Hippocampal formation (tissue), 2 donors: ENCODE results near the gene HOXA3.

Source experiments
- DNase-seq, 2 donors: peaks; one replicate each; lab custom pipeline; 2025; lab: John Stamatoyannopoulos, UW

The HOXA3 gene

DNA sequence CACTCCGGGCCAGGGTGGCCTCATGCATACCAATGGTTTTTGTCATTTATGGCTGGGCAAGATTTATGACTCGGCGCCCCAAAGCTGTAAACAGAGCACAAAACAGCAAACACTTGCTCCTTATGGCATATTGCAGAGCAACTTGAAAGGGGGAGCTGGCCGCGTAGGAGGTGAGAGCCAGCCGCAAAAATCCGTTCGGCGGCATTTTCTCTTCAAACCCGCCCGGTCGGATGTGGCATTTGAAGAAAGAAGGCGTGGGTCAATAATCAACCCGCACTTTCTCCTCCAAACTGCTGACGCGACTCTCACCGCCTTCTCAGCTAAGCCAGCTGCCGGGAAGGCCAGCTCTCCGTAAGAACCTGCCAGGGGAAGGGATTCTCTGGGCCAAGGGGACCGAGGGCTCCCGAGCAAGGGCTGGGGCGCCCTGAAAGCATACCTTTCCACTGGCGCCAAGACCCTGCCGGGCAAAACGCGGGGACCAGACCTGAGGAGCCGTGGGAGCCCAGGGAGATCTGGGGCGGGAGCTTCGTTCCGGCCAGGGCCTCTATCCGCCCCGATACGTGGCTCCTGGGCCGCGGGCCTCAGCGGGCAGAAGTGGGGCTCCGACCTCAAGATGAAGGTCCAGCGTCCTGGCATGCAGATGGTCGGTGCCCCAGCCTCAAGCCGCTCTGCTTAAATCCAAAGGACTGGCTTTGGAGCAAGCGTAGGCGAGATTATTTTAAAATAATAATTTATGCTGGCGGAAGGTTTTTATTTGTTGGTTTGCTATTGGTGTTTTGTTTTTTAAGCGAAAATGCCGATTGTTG is 37.0 kb downstream of the HOXA3 start:
- no peak for DNase-seq

DNA sequence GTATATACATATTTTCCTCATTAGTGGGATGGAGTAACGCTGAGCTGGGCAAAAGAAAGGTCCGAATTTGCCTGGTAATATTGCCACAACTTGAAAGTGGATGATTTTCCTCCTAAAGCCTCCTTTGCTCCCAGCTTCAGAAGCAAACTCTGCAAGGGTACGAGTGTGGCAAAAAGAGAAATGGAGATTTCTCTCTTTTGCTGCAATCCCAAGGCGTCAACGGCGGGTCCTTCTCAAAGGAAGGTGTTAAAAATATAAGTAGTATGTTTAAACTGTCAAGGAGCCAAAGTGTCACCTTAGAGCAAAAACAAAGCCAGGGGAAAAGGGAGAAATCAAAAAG is 37.5 kb downstream of the HOXA3 start:
- no peak for DNase-seq

DNA sequence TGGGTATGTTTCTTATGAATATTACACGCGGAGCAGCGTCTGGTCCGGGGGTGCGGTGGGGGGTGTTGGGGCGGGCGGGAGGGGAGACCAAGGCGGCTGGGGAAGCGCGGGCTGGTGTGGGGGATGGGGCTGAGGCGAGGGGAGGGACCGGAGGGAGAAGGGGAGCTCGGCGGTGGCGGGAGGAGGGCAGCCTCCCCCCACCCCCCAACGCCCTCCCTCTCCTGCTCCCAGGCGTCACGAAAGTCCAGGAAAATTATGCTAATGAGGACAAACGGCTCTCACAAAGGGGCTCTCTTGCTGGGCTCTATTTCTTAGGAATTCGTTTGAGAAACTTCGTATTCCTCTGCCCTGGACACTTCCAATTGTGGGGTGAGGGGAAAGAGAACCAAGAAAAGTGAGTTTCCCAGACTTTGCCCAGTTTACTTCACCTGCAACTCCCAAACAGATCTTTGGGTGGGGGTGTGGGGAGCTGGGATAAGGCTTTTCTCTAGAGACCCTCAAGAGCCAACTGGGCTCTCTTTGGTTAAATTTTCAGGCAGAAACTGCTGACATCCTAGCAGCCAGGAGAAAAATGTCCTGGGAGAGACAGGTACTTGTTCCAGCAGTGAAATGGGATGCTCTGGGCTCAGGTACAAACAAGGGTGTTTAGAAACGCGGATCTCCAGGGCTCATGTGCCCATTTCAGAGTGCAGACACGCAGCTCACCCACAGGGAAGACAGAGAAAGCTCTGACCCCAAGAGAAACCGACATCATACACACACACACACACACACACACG is 38.2 kb downstream of the HOXA3 start:
- no peak for DNase-seq

- DNase-seq = no peak
Measured at GRCh38 chr7:27112955-27113949, 39.1 kb downstream of the HOXA3 start.

DNA sequence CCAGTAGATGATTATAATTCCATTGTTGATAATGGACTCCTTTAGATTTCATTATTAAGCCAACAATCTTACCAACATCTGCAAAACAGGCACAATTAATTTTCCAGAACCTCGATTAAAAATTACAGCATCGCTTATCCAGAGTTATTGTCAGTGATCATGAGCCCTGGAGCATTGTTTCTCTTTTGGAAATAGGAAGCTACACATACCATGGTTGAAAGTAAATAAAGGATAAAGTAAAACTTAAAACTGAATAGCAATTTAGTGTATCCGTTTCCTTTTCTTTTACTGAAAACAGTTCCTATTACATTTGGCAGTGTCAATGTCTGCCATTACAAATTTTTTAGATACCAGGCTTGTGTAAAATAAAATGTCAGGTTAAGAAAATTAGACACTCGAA is 40.0 kb downstream of the HOXA3 start:
- no peak for DNase-seq

DNA sequence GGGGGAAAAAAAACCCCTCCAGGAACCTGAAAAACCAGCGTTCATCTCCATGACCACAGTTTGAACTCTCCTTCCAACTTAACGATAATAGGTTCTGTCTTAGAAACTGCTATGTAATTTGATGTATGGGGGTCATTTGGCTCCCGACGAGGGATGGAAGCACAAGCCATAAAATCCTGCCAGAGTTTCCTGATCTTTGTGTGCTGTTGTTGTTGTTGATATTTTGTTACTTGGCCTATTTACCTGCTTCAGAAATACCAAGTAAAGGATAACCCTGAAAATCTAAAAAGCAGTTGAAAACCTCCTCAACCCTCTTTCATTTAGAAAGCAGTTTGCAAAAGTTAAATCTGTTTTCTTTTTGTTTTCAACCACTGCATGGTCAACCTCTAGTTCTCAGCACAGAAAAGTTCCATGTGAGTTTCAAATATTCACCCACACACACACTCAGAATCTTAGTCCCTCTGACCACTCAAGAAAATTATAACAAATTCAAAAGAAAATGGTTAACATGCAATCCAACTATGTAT is 40.6 kb downstream of the HOXA3 start:
- no peak for DNase-seq

DNA sequence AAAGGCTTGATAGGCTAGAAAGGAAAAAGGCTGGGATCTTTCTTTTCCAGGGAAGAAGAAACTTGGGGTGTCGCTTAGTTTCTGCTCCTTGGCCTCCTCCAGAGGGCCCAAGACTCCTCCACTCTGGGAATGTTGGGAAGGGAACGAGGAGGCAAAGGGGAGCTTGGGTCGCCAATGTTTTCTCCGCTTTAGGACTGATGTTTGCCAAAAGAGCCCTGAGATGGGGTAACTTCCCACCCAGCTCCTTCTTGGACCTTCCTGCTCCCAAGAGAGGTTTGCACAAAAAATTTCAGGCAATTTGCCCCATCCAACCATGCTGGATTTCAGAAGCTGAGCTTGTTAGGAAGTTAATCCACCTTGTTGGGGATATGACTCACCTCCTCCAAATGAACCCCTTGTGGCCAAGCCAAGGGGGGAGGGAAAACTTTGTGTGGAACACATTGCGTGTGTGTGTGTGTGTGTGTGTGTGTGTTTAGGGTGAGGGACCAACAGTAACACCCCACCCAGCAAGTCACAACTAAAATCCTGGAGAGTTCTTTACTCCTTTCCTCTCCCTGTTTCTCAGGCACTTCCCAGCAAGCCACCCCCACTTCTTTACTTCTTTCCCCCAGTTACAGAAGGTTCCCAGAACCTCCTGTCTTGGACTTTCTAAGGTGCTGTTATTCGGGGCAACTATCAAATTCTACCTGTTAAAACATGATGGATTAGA is 41.2 kb downstream of the HOXA3 start:
- no peak for DNase-seq

DNA sequence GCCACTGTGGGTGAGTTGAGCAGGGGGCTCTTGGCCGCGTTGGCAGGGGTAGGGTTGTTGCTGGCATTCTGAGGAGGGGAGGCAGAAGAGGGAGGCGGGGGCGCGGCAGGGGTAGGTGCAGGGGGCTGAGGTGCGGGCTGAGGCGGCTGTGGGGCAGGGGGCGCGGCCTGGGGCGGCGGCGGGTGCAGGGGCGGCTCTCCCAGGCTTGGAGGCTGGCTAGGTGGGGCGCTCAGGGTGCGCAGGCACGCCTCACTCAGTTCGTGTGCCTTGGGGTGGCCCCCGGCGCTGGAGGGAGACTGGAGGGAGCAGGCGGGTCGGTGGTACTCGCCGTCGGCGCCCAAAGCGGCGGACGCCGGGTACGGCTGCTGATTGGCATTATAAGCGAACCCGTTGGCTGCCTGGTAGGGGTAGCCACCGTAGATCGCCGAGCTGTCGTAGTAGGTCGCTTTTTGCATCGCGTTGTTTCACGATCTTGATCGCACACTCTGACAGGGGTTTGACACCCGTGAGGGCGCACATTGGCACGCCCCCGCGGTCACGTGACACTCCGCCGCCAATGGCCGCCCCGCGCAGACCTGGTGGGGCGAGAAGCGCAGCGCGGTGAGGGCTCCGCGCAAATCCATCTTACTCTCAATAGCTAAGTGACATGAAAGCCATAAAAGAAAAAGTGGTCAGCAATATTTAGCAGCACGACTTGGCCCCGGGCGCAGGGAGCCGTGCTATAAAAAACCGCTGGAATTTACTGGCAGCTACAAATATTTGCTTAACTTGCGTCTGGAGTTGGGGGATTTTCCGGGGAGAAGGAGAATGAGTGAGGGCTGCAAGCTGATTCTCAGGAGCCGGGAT is 42.0 kb downstream of the HOXA3 start:
- no peak for DNase-seq

DNA sequence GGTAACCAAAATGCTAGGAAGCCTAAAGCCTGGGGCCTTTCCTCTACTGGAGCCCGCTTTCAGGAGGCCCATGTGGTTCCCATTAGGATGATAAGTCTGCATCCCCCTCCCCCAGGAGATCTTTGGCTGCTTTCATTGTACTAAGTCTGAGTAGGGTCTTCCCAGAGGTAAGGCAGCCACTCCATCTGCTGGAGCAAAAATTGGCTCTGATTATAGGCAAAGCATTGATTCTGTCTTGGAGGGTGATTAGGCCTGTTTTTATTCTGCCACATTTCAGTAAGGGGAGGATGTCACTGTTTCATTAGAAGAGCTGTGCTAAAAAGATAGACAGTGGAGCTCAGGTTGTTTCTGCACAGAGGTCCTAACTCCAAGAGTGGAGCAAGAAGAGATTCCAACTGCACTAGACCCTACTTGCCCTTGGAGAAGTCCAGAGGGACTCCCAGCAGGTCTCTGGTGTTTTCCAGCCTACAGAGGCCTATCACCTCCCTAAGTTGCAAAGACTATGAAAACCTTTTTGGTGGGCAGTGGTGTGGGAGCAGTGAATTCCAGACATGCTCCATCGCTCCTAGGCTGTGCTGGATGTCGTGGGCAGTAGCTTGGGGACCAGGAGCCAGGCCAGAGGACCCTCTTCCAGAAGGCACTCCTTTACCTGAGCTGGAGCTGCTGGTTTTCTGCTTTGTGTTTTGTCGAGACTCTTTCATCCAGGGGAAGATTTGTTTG is 42.8 kb downstream of the HOXA3 start:
- DNase-seq = no peak

- no peak for DNase-seq
Measured at GRCh38 chr7:27108390-27109127, 43.8 kb downstream of the HOXA3 start.

DNA sequence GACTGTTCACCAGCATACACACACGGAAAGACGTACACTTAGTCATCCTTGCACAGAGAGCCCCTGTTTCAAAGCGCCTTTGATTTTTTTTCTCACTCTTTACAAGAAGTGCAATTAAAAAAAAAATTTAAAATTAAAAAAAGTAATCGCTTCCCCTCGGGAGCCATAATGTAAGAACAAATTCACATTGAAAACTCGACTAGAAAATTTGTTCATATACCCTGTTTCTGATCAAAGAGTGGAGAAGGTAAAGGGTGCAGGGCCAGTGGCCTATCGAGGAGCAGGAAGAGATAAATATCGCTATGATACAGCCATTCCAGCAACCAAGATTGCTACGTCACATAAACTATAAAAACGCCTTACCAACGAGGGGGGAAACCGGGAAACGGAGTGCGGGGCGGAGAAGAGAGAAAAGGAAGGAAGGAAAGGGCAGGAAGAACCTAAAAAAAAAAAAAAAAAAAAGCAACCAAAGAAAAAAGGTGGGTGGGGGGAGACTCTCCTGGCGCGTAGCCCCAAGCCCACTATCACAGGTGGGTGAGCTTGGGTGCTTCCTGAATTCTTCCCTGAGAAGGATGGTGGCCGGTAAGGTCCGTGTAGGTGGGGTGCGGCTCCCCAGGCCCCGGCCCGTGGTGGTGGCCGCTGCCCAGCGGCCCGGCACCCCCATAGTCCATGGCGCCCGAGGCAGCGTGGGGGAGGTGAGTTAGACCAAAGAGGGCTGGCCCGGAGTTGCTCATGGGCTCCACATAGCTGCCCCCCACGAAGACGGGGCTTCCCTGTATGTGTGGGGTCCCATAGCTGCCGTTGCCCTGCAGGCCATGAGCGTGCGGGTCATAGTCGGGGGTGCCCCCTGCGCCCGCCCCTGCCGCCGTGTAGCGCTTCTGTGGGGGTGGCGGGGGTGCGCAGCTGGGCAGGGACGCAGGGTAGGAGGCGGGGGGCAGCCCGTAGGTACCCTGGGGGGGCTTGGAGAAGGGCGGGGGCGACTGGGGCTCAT is 44.7 kb downstream of the HOXA3 start:
- no peak for DNase-seq

DNA sequence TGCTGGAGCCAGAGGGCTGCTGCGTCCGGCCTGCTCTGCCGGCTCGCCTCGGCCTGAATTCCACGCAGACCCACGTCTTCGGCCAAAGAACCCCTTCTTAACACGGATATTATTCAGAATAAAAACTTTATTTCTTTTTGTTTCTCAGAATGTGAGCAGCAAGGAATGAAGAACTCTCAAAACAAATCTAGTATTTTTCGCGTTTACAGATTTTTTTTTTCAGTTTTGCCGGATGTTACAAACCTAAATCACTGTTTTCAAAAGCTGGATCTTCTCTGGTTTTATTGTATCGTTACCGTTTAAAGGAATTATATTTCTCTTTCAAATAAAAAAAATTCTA is 45.5 kb downstream of the HOXA3 start:
- no peak for DNase-seq

DNA sequence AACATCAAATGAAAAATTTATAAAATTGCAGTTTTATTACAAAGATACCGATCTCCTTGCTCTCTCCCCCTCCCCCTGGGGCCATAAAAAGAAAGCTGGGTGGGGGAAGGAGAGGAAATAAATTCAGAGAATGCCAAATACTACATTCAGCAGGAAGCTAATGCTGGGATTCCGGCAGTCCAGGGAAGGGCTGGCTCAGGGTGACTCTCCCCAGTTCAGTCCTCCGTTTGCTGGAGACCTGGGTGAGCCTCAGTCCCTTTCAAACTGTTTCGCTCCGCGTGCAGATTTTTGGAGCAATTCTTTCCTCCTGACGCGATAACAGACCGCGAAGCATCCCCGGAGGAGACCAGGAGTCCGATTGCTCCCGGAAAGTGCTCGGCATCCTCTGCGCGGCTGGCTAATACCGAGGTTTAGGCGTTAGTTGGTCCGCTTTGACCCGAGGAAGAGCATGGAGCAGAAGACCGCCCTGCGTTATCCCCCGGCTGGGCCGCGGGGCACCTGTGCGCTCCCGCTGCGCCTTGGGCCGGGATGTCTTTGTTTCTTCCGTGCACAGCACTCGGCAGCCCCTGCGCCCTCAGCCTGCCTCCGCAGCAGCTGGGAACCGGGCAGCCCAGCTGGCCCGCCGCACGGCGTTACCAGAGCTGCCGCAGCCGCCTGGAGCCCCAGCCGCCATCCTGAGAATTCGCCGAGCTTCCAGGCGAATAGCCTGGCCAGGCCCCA is 46.0 kb downstream of the HOXA3 start:
- no peak for DNase-seq

DNA sequence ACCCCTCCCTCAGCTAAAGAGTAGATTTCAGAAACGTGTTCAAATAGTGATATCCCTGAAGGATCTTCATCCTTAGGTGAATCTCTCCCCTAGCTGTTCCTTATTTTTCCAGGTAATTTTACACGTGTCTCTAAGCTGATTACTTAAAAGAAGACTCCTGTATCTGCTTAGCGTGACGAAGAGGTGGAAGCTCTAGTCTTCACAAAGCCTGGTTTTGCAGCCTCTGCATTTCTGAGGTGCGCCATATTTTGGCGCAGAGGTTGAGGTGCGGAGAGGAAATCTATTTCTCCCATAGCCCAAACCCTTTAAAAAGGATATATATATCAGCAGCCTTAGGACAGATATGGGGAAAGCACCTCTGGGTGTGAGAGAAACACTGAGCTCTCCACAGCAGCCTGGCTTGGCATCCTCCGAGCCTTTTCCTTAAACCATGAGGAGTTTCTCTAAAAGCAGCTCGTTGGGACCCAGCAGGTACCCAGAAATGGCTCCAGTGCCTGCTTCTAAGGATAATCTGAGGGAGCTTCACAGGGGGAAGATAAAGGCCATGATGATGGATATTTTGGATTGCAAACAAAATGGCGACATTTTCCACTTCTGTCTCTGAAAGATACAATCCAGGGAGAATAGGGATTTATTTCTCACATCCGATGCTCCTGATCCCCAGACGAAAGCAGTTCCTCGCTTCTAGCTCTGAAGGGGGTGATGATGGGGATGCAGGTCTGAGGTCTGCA is 46.9 kb downstream of the HOXA3 start:
- DNase-seq = no peak

DNA sequence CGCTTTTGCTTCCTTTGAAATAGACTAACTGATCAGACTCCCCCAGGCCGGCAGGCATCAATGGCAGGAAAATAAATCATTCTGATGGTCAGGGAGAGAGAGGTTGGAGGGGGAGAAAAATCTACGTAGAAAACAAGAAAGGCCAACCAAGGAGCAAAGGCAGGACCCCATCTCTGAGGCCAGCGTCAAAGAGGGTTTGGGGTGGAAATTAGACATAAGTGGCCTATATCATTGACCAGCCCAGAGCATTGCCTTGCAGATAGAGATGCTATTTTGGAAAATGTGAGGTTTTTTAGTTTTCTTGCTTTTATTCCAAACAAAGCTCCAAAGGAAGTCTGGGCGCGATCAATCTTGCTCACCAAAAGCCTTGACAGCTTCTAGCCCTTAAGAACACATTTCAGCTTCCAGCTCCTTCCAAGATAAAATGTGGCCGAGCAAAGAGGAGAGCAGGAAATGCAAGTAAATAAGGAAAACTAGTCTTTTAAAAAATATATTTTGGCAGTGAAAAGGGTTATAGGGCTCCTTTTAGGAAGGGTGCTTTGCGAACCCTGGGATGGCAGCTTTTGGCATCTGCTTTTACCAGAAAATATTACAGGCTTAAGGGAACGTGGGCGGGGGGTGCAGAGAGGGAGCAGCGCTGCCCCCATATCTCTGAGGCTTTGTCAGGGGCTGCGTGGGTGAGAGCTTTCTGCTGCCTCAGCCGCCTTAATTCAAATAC is 47.9 kb downstream of the HOXA3 start:
- DNase-seq = no peak
